Mesothelial cell of epicardium (in vitro differentiated cells): ENCODE measurements around the gene CXCL1. TPM values are rescaled to one million over a fixed set of nuclear protein-coding genes. Genes with fewer than 3 reads are reported as not detected.

ENCODE experiments used
- DNase-seq, 2 experiments: peaks; one replicate each; pipeline ENCODE4 v3.0.0; 2021; ENCODE audit warnings: low spot score in 2 of 2; ENCODE audit not compliant: unreplicated experiment in 2 of 2
- H3K27ac Mint-ChIP-seq: 2 replicates; pipeline ENCODE4 v1.8.0; 2021; ENCODE audit warnings: mixed read lengths
- H3K27me3 Mint-ChIP-seq: 2 replicates; pipeline ENCODE4 v1.8.0; 2021; ENCODE audit warnings: low read depth, mixed read lengths
- H3K36me3 Mint-ChIP-seq: 2 replicates; pipeline ENCODE4 v1.8.0; 2021; ENCODE audit warnings: mixed read lengths
- H3K4me1 Mint-ChIP-seq: 2 replicates; pipeline ENCODE4 v1.8.0; 2021; ENCODE audit warnings: mixed read lengths
- H3K4me3 Mint-ChIP-seq: 2 replicates; pipeline ENCODE4 v1.8.0; 2021; ENCODE audit warnings: mild to moderate bottlenecking, moderate library complexity, mixed read lengths
- H3K9me3 Mint-ChIP-seq: 2 replicates; pipeline ENCODE4 v1.8.0; 2021; ENCODE audit warnings: mixed read lengths
- CTCF ChIP-seq: fragments of 200-600 bp; sonication (generic); IDR thresholded peaks from one replicate; pipeline ENCODE4 v1.5.0; 2021; ENCODE audit warnings: antibody characterized with exemption; ENCODE audit not compliant: unreplicated experiment
- total RNA-seq: library from RNA; stranded (reverse); gene quantifications from 3 replicates; pipeline ENCODE4 v1.2.1, GENCODE V29; 2021

The CXCL1 gene
- total RNA-seq, 1 donor from 2014 or later: 0.74 TPM

- no peak for TF ChIP-seq CTCF
- Mint-ChIP-seq H3K36me3 (no peaks in the 10 kb centered on the region), H3K27me3 (peaks cover 2% of the 10 kb centered on the region), H3K4me3 (no peak overlapping the region), H3K9me3 (no peaks in the 10 kb centered on the region), H3K27ac (no peak overlapping the region), H3K4me1 (peaks cover 2% of the 10 kb centered on the region)
- no peak for DNase-seq
Measured at GRCh38 chr4:73919691-73920090, 50.5 kb downstream of the CXCL1 start.

Other genes with a start within 250 kb of the CXCL1 start
- 1.3 to 1.8 TPM (median 1.5 TPM) in 3 replicates for gene RASSF6, start 249.0 kb upstream of the CXCL1 start, total RNA-seq
- 8.8 to 9.5 TPM (median 8.9 TPM) in 3 replicates for gene CXCL8, start 128.8 kb upstream of the CXCL1 start, total RNA-seq
- 0.16 to 0.20 TPM (median 0.18 TPM) in 3 replicates for gene CXCL6, start 32.7 kb upstream of the CXCL1 start, total RNA-seq
- not detected in 3 replicates for gene PF4V1, start 16.1 kb upstream of the CXCL1 start, total RNA-seq
- not detected in 3 replicates for gene PF4, start 112.6 kb downstream of the CXCL1 start, total RNA-seq
- gene PPBP, start 118.8 kb downstream of the CXCL1 start, total RNA-seq: not detected in 3 replicates
- 0.22 to 0.45 TPM (median 0.38 TPM) in 3 replicates for gene CXCL5, start 129.3 kb downstream of the CXCL1 start, total RNA-seq
- 2.1 to 2.8 TPM (median 2.3 TPM) in 3 replicates for gene CXCL3, start 169.3 kb downstream of the CXCL1 start, total RNA-seq
- 8.7 to 12.7 TPM (median 9.8 TPM) in 3 replicates for gene CXCL2, start 229.8 kb downstream of the CXCL1 start, total RNA-seq